Endothelial cell of umbilical vein (primary cell): ENCODE results near the gene CCDC172. TPM values are rescaled to one million over a fixed set of nuclear protein-coding genes. Genes with fewer than 3 reads are reported as not detected.

ENCODE experiments used
- BruUV-seq: library from RNA; stranded (reverse); fragments of 400-500 nt; replicated peaks from 2 replicates; lab custom pipeline; 2021; lab: Mats Ljungman, UMichigan
- CTCF ChIA-PET: fragments of 300-600, 350-600 bp; sonication (Branson Sonifier 250); formaldehyde crosslinking; loops from one replicate; lab custom pipeline; 2021; ENCODE audit warnings: antibody characterized with exemption, inconsistent platforms; lab: Charles Lee
- POLR2A ChIA-PET: fragments of 300-600, 350-600 bp; sonication (Branson Sonifier 250); formaldehyde crosslinking; loops from one replicate; lab custom pipeline; 2021; ENCODE audit warnings: antibody characterized with exemption, inconsistent platforms; lab: Charles Lee
- DNase-seq: peaks from one replicate; pipeline ENCODE4 v3.0.0-alpha.2; 2011; ENCODE audit warnings: low read depth, low spot score
- FAIRE-seq: peaks from 2 replicates; lab custom pipeline; 2011; peaks lifted over from hg19 to GRCh38; lab: Jason Lieb, UNC
- H2AFZ ChIP-seq: 2 replicates; pipeline ENCODE4 v1.6.0; 2012; ENCODE audit warnings: low read depth, low read length, control low read depth, inconsistent platforms
- H3K27ac ChIP-seq: 2 replicates; pipeline ENCODE4 v1.5.1; 2011; ENCODE audit warnings: low read depth, mild to moderate bottlenecking, control low read depth, low read length, moderate library complexity; ENCODE audit not compliant: insufficient read depth
- H3K27me3 ChIP-seq, 2 experiments: 2 replicates each; pipeline versions ENCODE4 v1.6.0 to v1.6.1; 2011; ENCODE audit warnings: low read length in 2 of 2, mixed read lengths in 1 of 2; ENCODE audit not compliant: control insufficient read depth in 2 of 2, insufficient read depth in 2 of 2
- H3K36me3 ChIP-seq, 2 experiments: 2 replicates in 1 of 2; 3 replicates in 1 of 2; pipeline ENCODE4 v1.5.1; 2011; ENCODE audit warnings: low read length in 2 of 2, mild to moderate bottlenecking in 1 of 2, moderate library complexity in 1 of 2; ENCODE audit not compliant: control insufficient read depth in 2 of 2, insufficient read depth in 2 of 2; ENCODE audit errors: extremely low read depth in 1 of 2
- H3K4me1 ChIP-seq: 3 replicates; pipeline ENCODE4 v1.5.1; 2011; ENCODE audit warnings: mild to moderate bottlenecking, low read length; ENCODE audit not compliant: control insufficient read depth, insufficient read depth; ENCODE audit errors: extremely low read depth
- H3K4me2 ChIP-seq: 2 replicates; pipeline ENCODE4 v1.6.1; 2011; ENCODE audit warnings: low read length, control low read depth, mixed read lengths; ENCODE audit not compliant: insufficient read depth
- H3K4me3 ChIP-seq, 3 experiments: fragments of 200-600 bp in 1 of 3; sonication (generic), shearing (Covaris generic) in 1 of 3; replicated peaks in 1 of 3; 2 replicates each; pipeline ENCODE4 v1.5.1; 2011 to 2016; ENCODE audit warnings: control low read depth in 3 of 3, low read length in 3 of 3, mild to moderate bottlenecking in 2 of 3, inconsistent platforms in 1 of 3, low read depth in 1 of 3, moderate library complexity in 1 of 3; ENCODE audit not compliant: insufficient read depth in 1 of 3
- H3K79me2 ChIP-seq: 2 replicates; pipeline ENCODE4 v1.6.0; 2012; ENCODE audit warnings: low read length, inconsistent platforms; ENCODE audit not compliant: control insufficient read depth, insufficient read depth
- H3K9ac ChIP-seq: replicated peaks from 2 replicates; pipeline ENCODE3; 2011; ENCODE audit warnings: low read length, control low read depth; ENCODE audit not compliant: insufficient read depth; ENCODE audit errors: extremely low read depth
- H3K9me1 ChIP-seq: replicated peaks from 3 replicates; pipeline ENCODE4 v1.6.0; 2011; ENCODE audit warnings: mild to moderate bottlenecking, low read length; ENCODE audit not compliant: control insufficient read depth, insufficient read depth; ENCODE audit errors: extremely low read depth
- H3K9me3 ChIP-seq: replicated peaks from 2 replicates; pipeline ENCODE4 v1.5.1; 2012; ENCODE audit warnings: low read length, inconsistent platforms; ENCODE audit not compliant: control insufficient read depth, insufficient read depth
- H4K20me1 ChIP-seq: replicated peaks from 2 replicates; pipeline ENCODE3; 2011; ENCODE audit warnings: mild to moderate bottlenecking, low read length; ENCODE audit not compliant: control insufficient read depth, insufficient read depth; ENCODE audit errors: extremely low read depth
- CTCF ChIP-seq, 2 donors: IDR thresholded peaks; 1 replicate in 1 of 2; 2 replicates in 1 of 2; pipeline ENCODE4 v1.5.1; 2011; ENCODE audit warnings: low read length in 2 of 2, mild to moderate bottlenecking in 2 of 2, moderate library complexity in 2 of 2, control low read depth in 1 of 2, inconsistent platforms in 1 of 2, low read depth in 1 of 2; ENCODE audit not compliant: insufficient read depth in 1 of 2; ENCODE audit errors: extremely low read depth in 1 of 2
- EZH2 ChIP-seq: IDR thresholded peaks from 2 replicates; pipeline ENCODE4 v1.6.1; 2012; ENCODE audit warnings: borderline replicate concordance, low read depth, mild to moderate bottlenecking, moderate library complexity, low read length, inconsistent platforms; ENCODE audit not compliant: severe bottlenecking
- FOS ChIP-seq: IDR thresholded peaks from 2 replicates; pipeline ENCODE4 v1.6.1; 2011; ENCODE audit warnings: mild to moderate bottlenecking, low read length, moderate library complexity, borderline replicate concordance; ENCODE audit not compliant: insufficient read depth
- GATA2 ChIP-seq: IDR thresholded peaks from 2 replicates; pipeline ENCODE4 v1.7.0; 2011; ENCODE audit warnings: low read depth, mild to moderate bottlenecking, moderate library complexity, mixed read lengths, low read length; ENCODE audit not compliant: insufficient read length, insufficient read depth
- JUN ChIP-seq: IDR thresholded peaks from 2 replicates; pipeline ENCODE4 v1.6.1; 2011; ENCODE audit warnings: borderline replicate concordance, low read depth; ENCODE audit not compliant: insufficient read length, insufficient read depth
- MAX ChIP-seq: IDR thresholded peaks from 2 replicates; pipeline ENCODE4 v1.6.1; 2011; ENCODE audit not compliant: insufficient read depth, insufficient read length
- MYC ChIP-seq: IDR thresholded peaks from one replicate; pipeline ENCODE4 v1.6.1; 2011; ENCODE audit warnings: mild to moderate bottlenecking, low read depth, low read length
- POLR2A ChIP-seq: IDR thresholded peaks from 2 replicates; pipeline ENCODE4 v1.6.1; 2012; ENCODE audit warnings: low read depth, mild to moderate bottlenecking, control low read depth, low read length
- POLR2AphosphoS5 ChIP-seq: IDR thresholded peaks from 2 replicates; pipeline ENCODE4 v1.6.1; 2012; ENCODE audit warnings: low read depth, mild to moderate bottlenecking, control low read depth, low read length, moderate library complexity; ENCODE audit not compliant: insufficient read depth
- dilution Hi-C: fragments of 300-500 bp; cut with MboI; formaldehyde crosslinking; loops from one replicate; pipeline ENCODE4 v1.15.0; 2019; ENCODE audit warnings: low sequenced_read_pairs; ENCODE audit not compliant: extremely low pct_ligation_motif_present
- intact Hi-C: fragments of 100-400 bp; cut with micrococcal nuclease; formaldehyde crosslinking; loops from one replicate; pipeline ENCODE4 v1.10.0; 2022
- polyA plus RNA-seq, 4 experiments: library from polyadenylated mRNA; depleted of rRNA in 3 of 4; stranded (reverse) in 3 of 4; unstranded in 1 of 4; fragments of >200 nt; gene quantifications; 2 replicates each; pipeline versions ENCODE4 v1.2.1 to v1.2.3, GENCODE V29; 2011 to 2012; ENCODE audit warnings: missing spikeins in 1 of 4
- total RNA-seq: library from RNA; stranded (reverse); gene quantifications from 2 replicates; pipeline ENCODE4 v1.2.3, GENCODE V29; 2021

The CCDC172 gene
- total and polyA plus RNA-seq, 2 donors (not counting 3 experiments of a cell fraction or from before 2014, with no cell fraction given) = not detected

- no TSS peak for BruUV-seq
- no peak for FAIRE-seq
- Histone ChIP-seq H3K9me1 (no peaks in the 10 kb centered on the region), H3K36me3 (no peaks in the 10 kb centered on the region), H3K9ac (no peak overlapping the region), H3K4me1 (no peaks in the 10 kb centered on the region), H3K9me3 (no peaks in the 10 kb centered on the region), H2AFZ (no peak overlapping the region), H3K4me3 (no peak overlapping the region), H3K27me3 (no peaks in the 10 kb centered on the region), H3K27ac (no peak overlapping the region), H3K4me2 (no peak overlapping the region), H3K79me2 (no peaks in the 10 kb centered on the region), H4K20me1 (no peaks in the 10 kb centered on the region)
- ChIA-PET CTCF (no interaction called here), POLR2A (no interaction called here)
- DNase-seq = no peak
- intact Hi-C loops (no loop called here), dilution Hi-C loops (no loop called here)
- no peak for TF ChIP-seq MYC
- no peak for TF ChIP-seq EZH2
- TF ChIP-seq CTCF (IDR thresholded peaks at IDR 0.05; ENCODE audit: extremely low read depth in 1 of 2, insufficient read depth in 1 of 2, low read depth in 1 of 2, low read length in 2 of 2) = no peak
Measured at GRCh38 chr10:116403740-116404250, 79.5 kb downstream of the CCDC172 start.

GRCh38 chr10:116408719-116409118, 84.5 kb downstream of the CCDC172 start:
- H3K9me3 ChIP-seq = no peaks in the 10 kb centered on the region
- dilution Hi-C loops (no loop called here), intact Hi-C loops (no loop called here)
- BruUV-seq = no TSS peak
- no peaks in the 10 kb centered on the region for H3K36me3 ChIP-seq
- FAIRE-seq (no peak), DNase-seq (no peak)
- H2AFZ ChIP-seq = no peak overlapping the region
- H3K27me3 ChIP-seq = no peaks in the 10 kb centered on the region
- ChIA-PET CTCF (no interaction called here), POLR2A (no interaction called here)
- no peak overlapping the region for H3K4me2 ChIP-seq
- TF ChIP-seq POLR2AphosphoS5 (no peak), MYC (no peak), JUN (no peak), EZH2 (no peak), GATA2 (no peak), CTCF (IDR thresholded peaks at IDR 0.05; ENCODE audit: extremely low read depth in 1 of 2, insufficient read depth in 1 of 2, low read depth in 1 of 2, low read length in 2 of 2) (no peak), MAX (no peak), FOS (no peak), POLR2A (no peak)
- no peak overlapping the region for H3K9ac ChIP-seq
- no peaks in the 10 kb centered on the region for H3K9me1 ChIP-seq
- H4K20me1 ChIP-seq = no peaks in the 10 kb centered on the region
- H3K4me3 ChIP-seq = no peak overlapping the region
- H3K27ac ChIP-seq = no peak overlapping the region
- H3K4me1 ChIP-seq = no peaks in the 10 kb centered on the region
- H3K79me2 ChIP-seq = no peaks in the 10 kb centered on the region
